ENCODE data around the gene SLIT3. TPM values are rescaled to one million over a fixed set of nuclear protein-coding genes. Genes with fewer than 3 reads are reported as not detected.

The SLIT3 gene
- total RNA-seq, 1 donor from 2014 or later, result 0.22 TPM

- Histone ChIP-seq H3F3A (ENCODE audit: low read depth) (no peaks in the 10 kb centered on the region), H3K9ac (no peak overlapping the region), H3K4me2 (no peak overlapping the region), H3K4me1 (no peaks in the 10 kb centered on the region), H4K20me1 (ENCODE audit: low read depth) (no peaks in the 10 kb centered on the region), H3K9me3 (ENCODE audit: low read depth) (no peaks in the 10 kb centered on the region), H3K36me3 (no peaks in the 10 kb centered on the region), H2AFZ (replicated peaks) (no peak overlapping the region), H3K27ac (no peak overlapping the region), H3K79me2 (ENCODE audit: low read depth) (no peaks in the 10 kb centered on the region), H3K4me3 (no peak overlapping the region), H3K27me3 (no peaks in the 10 kb centered on the region)
- no peaks in the 10 kb centered on the region for H3K36me3 Mint-ChIP-seq
- peaks cover 7% of the 10 kb centered on the region for H3K4me1 Mint-ChIP-seq
- H3K9me3 Mint-ChIP-seq, result peaks cover 4% of the 10 kb centered on the region
- peaks cover 4% of the 10 kb centered on the region for H3K27me3 Mint-ChIP-seq (ENCODE audit: insufficient read depth, low read depth)
- DNase-seq (ENCODE audit: low spot score), result no peak
- H3K27ac Mint-ChIP-seq, result no peak overlapping the region
- no peak for TF ChIP-seq EZH2phosphoT487 (IDR thresholded peaks at IDR 0.05)
- TF ChIP-seq EZH2 (IDR thresholded peaks at IDR 0.05), result no peak
- no peak for TF ChIP-seq CTCF (IDR thresholded peaks at IDR 0.05)
- H3K4me3 Mint-ChIP-seq, result no peak overlapping the region
Observed at GRCh38 chr5:169074839-169075238, 226.1 kb downstream of the SLIT3 start.

- Mint-ChIP-seq H3K4me3 (no peak overlapping the region), H3K36me3 (no peaks in the 10 kb centered on the region), H3K27ac (no peak overlapping the region), H3K9me3 (peaks cover 4% of the 10 kb centered on the region), H3K27me3 (ENCODE audit: insufficient read depth, low read depth) (peaks cover 5% of the 10 kb centered on the region), H3K4me1 (peaks cover 24% of the 10 kb centered on the region)
- Histone ChIP-seq H3K27me3 (no peaks in the 10 kb centered on the region), H3K9me3 (ENCODE audit: low read depth) (no peaks in the 10 kb centered on the region), H3K79me2 (ENCODE audit: low read depth) (no peaks in the 10 kb centered on the region), H3K9ac (no peak overlapping the region), H3K4me1 (no peaks in the 10 kb centered on the region), H3K4me2 (no peak overlapping the region), H3K36me3 (no peaks in the 10 kb centered on the region), H3K27ac (no peak overlapping the region), H4K20me1 (ENCODE audit: low read depth) (no peaks in the 10 kb centered on the region), H3F3A (ENCODE audit: low read depth) (no peaks in the 10 kb centered on the region), H3K4me3 (no peak overlapping the region), H2AFZ (replicated peaks) (no peak overlapping the region)
- DNase-seq (ENCODE audit: low spot score), result no peak
- no peak for TF ChIP-seq EZH2 (IDR thresholded peaks at IDR 0.05)
- no peak for TF ChIP-seq CTCF (IDR thresholded peaks at IDR 0.05)
- TF ChIP-seq EZH2phosphoT487 (IDR thresholded peaks at IDR 0.05), result no peak
Observed at GRCh38 chr5:169072233-169072632, 228.7 kb downstream of the SLIT3 start.

- Histone ChIP-seq H3K27me3 (no peaks in the 10 kb centered on the region), H2AFZ (replicated peaks) (no peak overlapping the region), H3K4me3 (no peak overlapping the region), H4K20me1 (ENCODE audit: low read depth) (no peaks in the 10 kb centered on the region), H3K36me3 (no peaks in the 10 kb centered on the region), H3K4me2 (no peak overlapping the region), H3K4me1 (no peaks in the 10 kb centered on the region), H3K9ac (no peak overlapping the region), H3K79me2 (ENCODE audit: low read depth) (no peaks in the 10 kb centered on the region), H3F3A (ENCODE audit: low read depth) (no peaks in the 10 kb centered on the region), H3K9me3 (ENCODE audit: low read depth) (no peaks in the 10 kb centered on the region), H3K27ac (no peak overlapping the region)
- DNase-seq (ENCODE audit: low spot score), result no peak
- H3K4me3 Mint-ChIP-seq, result no peak overlapping the region
- peaks cover 4% of the 10 kb centered on the region for H3K27me3 Mint-ChIP-seq (ENCODE audit: insufficient read depth, low read depth)
- no peak overlapping the region for H3K27ac Mint-ChIP-seq
- no peaks in the 10 kb centered on the region for H3K36me3 Mint-ChIP-seq
- H3K4me1 Mint-ChIP-seq, result peaks cover 25% of the 10 kb centered on the region
- TF ChIP-seq CTCF (IDR thresholded peaks at IDR 0.05), result no peak
- TF ChIP-seq EZH2 (IDR thresholded peaks at IDR 0.05), result no peak
- TF ChIP-seq EZH2phosphoT487 (IDR thresholded peaks at IDR 0.05), result no peak
- H3K9me3 Mint-ChIP-seq, result peaks cover 4% of the 10 kb centered on the region
Observed at GRCh38 chr5:169070413-169070812, 230.5 kb downstream of the SLIT3 start.
